NCI-H1105 (cell line): ENCODE measurements around the gene NECTIN3.

Experiments used
- DNase-seq: peaks from one replicate; lab custom pipeline; 2025; lab: John Stamatoyannopoulos, UW

Gene NECTIN3

GRCh38 chr3:111210003-111210711, 138.5 kb downstream of the NECTIN3 start:
- DNase-seq: no peak

GRCh38 chr3:111210866-111211564, 139.4 kb downstream of the NECTIN3 start:
- DNase-seq: no peak

GRCh38 chr3:111212511-111212910, 140.9 kb downstream of the NECTIN3 start:
- DNase-seq: no peak

GRCh38 chr3:111215481-111215880, 143.9 kb downstream of the NECTIN3 start:
- no peak for DNase-seq

- no peak for DNase-seq
These were observed 147.0 kb downstream of the NECTIN3 start for GRCh38 chr3:111218615-111219014.

GRCh38 chr3:111227216-111227615, 155.6 kb downstream of the NECTIN3 start:
- DNase-seq: no peak

- no peak for DNase-seq
These were observed 157.7 kb downstream of the NECTIN3 start for GRCh38 chr3:111229301-111229700.

GRCh38 chr3:111236836-111237713, 165.5 kb downstream of the NECTIN3 start:
- no peak for DNase-seq

- no peak for DNase-seq
These were observed 166.3 kb downstream of the NECTIN3 start for GRCh38 chr3:111237946-111238345.

- no peak for DNase-seq
These were observed 167.3 kb downstream of the NECTIN3 start for GRCh38 chr3:111238885-111239284.

- no peak for DNase-seq
These were observed 170.3 kb downstream of the NECTIN3 start for GRCh38 chr3:111241960-111242359.
